GM18868 (cell line): Measurements from ENCODE around the gene CCDC93.

Experiments
- ATAC-seq: cut with Tn5 transposase; IDR thresholded peaks from one replicate; pipeline ENCODE4 v1.9.1; 2021; ENCODE audit warnings: mild to moderate bottlenecking, moderate library complexity; ENCODE audit not compliant: unreplicated experiment

CCDC93 gene

DNA sequence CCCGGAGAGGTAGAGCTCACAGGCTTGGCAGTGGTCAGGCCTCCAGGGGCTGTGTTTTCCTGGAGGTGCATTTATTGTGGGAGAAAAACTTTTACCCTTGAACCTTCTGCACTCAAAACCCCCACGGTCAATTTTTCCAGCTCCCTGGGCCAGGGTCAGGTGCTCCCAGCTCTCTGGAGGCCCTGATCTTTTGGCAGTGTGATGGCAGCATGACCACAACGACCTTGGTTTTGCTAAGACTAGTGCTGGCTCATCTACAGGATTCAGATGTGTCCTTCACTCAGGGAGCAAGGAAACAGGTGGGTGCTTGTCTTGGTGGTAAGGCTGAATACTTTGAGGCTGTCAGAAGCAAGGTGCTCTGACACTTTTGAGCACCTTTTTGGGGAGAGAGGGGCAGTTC is 92.3 kb downstream of the CCDC93 start:
- ATAC-seq: no peak

DNA sequence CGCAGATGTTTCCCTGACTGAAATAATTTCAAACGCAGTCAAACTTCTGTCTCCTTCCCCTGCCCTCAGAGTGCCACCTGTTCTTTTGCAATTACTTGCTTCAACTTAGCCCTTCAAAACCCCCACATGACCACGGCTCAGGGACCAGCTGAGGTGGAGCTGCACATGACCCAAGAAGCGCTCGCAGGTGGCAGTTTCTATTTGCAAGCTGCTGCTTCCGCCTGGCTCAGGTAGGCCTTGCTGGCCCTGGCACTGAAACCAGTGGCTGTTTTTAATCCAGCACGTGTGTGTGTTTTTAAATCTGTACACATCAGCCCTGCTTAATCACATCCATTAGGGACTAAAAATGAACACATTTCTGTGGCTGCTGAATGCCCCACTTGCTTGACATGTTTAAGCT is 95.3 kb downstream of the CCDC93 start:
- ATAC-seq: peak; percentile 69

DNA sequence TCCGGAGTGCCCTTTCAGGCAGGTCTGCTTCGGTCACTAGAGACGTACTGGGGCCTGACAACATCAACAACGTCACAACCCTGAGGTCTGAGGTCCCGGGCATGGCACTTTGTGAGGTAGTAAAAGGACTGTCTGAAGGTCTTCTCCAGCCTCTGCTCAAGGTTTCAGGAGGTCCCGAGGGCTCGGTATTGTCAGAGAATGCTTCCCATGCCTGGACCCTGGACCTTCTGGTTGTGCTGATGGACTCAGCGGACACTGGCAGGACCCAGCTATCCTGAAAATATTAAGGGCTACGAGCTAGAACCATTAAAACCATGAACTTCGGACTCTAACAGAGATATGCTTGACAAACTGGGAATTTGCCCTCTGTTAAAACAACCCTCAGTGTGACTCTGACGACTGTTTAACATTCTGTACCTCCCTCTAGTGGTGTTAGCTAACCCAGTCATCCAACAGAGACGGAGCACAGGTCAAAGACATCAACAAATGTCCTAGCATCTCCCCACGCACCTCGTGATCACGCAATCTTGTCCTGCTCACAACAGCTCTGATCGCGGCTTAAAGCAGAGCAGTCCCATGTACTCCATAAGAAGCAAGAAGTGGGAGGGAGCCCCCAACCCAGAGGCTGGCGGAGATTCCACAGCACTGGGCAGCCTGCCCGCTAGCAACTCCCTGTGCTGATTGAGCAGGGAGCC is 96.5 kb downstream of the CCDC93 start:
- ATAC-seq: no peak

DNA sequence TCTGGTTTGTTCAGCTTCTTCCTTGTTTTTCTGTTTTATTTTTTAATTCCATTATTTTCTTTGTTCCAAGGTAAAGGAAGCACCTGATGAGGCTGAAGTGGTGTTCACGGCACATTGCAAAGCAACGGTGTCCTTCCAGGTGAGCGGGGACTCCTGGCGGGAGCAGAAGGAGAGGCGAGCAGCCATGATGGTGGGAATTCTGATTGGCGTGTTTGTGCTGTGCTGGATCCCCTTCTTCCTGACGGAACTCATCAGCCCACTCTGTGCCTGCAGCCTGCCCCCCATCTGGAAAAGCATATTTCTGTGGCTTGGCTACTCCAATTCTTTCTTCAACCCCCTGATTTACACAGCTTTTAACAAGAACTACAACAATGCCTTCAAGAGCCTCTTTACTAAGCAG is 110.9 kb downstream of the CCDC93 start:
- ATAC-seq: no peak

DNA sequence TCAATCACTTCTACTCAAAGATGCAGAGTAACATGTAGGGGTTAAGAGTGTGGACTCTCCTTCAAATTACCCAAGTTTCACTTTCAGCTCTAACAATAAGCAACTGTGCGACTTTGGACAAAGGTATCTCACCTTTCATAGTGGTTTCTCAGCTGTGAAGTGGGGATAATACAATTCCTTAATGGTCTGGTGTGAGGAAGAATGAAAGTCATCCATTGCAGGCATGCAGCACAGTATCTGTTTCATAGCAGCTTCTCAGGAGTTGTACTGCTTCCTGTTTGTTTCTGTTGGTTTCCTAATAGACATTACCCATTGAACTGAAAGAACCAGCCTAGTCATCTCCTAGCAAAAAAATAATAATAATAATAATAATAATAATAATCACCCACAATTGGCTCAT is 125.0 kb downstream of the CCDC93 start:
- ATAC-seq: no peak

DNA sequence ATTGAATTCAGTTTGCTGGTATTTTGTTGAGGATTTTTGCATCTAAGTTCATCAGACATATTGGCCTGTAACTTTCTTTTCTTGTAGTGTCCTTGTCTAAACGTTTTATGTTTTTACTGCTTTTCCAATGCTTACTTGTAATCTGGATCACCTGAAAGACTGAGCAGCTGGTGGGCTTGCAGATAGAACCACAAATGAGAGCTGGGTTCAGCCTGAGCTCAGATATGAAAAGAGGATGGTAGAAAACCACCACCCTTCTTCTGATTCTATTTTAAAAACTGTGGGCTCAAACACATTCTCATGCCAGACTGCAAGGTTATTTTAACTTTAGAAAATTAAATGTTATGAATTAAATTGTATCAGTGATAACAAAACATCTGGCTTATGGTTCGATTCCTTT is 128.6 kb downstream of the CCDC93 start:
- ATAC-seq: no peak

DNA sequence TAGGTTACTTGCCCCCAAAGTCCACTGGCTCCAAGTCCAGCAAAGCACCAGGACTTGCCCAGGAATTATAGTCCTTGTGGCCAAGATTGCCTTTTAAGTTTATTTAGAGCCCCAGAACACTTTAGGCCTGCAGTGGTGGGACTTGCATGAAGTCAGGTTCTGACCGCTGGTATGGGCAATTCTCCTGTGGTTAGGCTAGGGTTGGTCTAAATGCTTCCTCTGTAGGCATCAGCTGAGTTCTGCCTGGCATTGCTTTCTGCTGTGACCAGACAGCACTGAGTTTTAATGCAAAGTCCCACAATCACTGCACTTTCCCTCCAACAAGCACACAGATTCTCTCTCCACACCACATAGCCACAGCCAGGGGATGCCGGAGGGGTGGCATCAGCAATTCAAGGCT is 134.9 kb downstream of the CCDC93 start:
- ATAC-seq: no peak

DNA sequence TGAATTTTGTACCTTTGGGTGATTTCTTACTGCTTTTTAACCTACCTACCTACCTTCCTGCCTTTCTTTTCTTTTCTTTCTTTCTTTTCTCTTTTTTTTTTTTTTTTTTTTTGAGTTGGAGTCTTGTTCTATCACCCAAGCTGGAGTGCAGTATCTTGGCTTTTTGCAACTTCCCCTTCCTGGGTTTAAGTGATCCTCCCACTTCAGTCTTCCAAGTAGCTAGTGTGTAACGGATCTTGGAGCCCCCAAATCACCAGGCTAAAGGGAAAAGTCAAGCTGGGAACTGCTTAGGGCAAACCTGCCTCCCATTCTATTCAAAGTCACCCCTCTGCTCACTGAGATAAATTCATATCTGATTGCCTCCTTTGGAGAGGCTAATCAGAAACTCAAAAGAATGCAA is 138.1 kb downstream of the CCDC93 start:
- no peak for ATAC-seq
